Measurements from ENCODE around the gene HIBCH.

DNA sequence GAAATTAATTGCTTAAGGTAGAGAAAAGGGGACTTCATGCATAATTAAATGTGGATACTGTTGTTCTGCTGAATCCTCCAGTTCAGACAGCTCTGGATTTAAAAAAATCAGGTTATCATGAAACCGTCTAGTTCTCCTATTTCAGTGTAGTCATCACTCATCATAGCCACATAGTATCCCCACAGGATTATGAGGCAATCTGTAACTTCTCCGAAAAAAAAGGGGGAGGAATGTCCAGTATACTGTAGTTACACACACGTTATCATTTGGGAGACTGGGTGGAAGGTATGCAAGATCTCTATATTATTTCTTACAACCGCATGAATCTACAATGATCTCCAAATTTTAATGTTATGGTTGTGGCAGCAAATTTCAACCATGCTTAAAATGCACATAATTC is 114.0 kb downstream of the HIBCH start:
- TF ChIP-seq POLR2AphosphoS5 (IDR thresholded peaks at IDR 0.05; ENCODE audit: low read depth), result no peak
- TF ChIP-seq, protein P1, sequence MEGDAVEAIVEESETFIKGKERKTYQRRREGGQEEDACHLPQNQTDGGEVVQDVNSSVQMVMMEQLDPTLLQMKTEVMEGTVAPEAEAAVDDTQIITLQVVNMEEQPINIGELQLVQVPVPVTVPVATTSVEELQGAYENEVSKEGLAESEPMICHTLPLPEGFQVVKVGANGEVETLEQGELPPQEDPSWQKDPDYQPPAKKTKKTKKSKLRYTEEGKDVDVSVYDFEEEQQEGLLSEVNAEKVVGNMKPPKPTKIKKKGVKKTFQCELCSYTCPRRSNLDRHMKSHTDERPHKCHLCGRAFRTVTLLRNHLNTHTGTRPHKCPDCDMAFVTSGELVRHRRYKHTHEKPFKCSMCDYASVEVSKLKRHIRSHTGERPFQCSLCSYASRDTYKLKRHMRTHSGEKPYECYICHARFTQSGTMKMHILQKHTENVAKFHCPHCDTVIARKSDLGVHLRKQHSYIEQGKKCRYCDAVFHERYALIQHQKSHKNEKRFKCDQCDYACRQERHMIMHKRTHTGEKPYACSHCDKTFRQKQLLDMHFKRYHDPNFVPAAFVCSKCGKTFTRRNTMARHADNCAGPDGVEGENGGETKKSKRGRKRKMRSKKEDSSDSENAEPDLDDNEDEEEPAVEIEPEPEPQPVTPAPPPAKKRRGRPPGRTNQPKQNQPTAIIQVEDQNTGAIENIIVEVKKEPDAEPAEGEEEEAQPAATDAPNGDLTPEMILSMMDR (conservative IDR thresholded peaks at IDR 0.05; ENCODE audit: low read depth in 2 of 2), result no peak
- TF ChIP-seq ZNF114 (CRISPR knock-in tag; IDR thresholded peaks at IDR 0.05), result no peak
